SK-N-SH treated with all-trans-retinoic acid at 6 μM for 48 hours (cell line): Measurements from ENCODE around the gene MARCHF6.
"Not testable (repeated sequence)": the region's sequence is repeated elsewhere in the genome, so short reads cannot be mapped to it uniquely, and the experiment has no call there.

Experiments
- CREB5 ChIP-seq: fragments of 250-450 bp; sonication (Bioruptor Pico); IDR thresholded peaks from 2 replicates; pipeline ENCODE4 v1.5.1; 2020; ENCODE audit warnings: low read depth, mild to moderate bottlenecking, moderate library complexity
- CSRNP3 ChIP-seq: fragments of 250-450 bp; sonication (Bioruptor Pico); IDR thresholded peaks from 2 replicates; pipeline ENCODE4 v1.5.1; 2021; ENCODE audit warnings: mild to moderate bottlenecking, moderate library complexity
- PATZ1 ChIP-seq: fragments of 250-450 bp; sonication (Bioruptor Pico); IDR thresholded peaks from 2 replicates; pipeline ENCODE4 v1.8.0; 2020; ENCODE audit warnings: mild to moderate bottlenecking, moderate library complexity, borderline replicate concordance
- POU6F1 ChIP-seq: fragments of 250-450 bp; sonication (Bioruptor Pico); IDR thresholded peaks from 2 replicates; pipeline ENCODE4 v1.8.0; 2021; ENCODE audit warnings: low read depth, mild to moderate bottlenecking, moderate library complexity, borderline replicate concordance
- PPARA ChIP-seq: fragments of 250-450 bp; sonication (Bioruptor Pico); IDR thresholded peaks from 2 replicates; pipeline ENCODE4 v1.5.0; 2020; ENCODE audit warnings: mild to moderate bottlenecking, borderline replicate concordance
- RARB ChIP-seq: fragments of 250-450 bp; sonication (Bioruptor Pico); IDR thresholded peaks from 2 replicates; pipeline ENCODE4 v1.8.0; 2021; ENCODE audit warnings: mild to moderate bottlenecking, moderate library complexity
- TCF4 ChIP-seq: fragments of 250-450 bp; sonication (Bioruptor Pico); IDR thresholded peaks from 2 replicates; pipeline ENCODE4 v1.8.0; 2021; ENCODE audit warnings: mild to moderate bottlenecking, moderate library complexity, borderline replicate concordance
- TOX ChIP-seq: fragments of 250-450 bp; sonication (Bioruptor Pico); IDR thresholded peaks from 2 replicates; pipeline ENCODE4 v1.8.0; 2021; ENCODE audit warnings: mild to moderate bottlenecking, moderate library complexity, borderline replicate concordance
- TSHZ2 ChIP-seq: fragments of 250-450 bp; sonication (Bioruptor Pico); IDR thresholded peaks from 2 replicates; pipeline ENCODE4 v1.5.0; 2020; ENCODE audit warnings: mild to moderate bottlenecking, moderate library complexity
- ZFP30 ChIP-seq: fragments of 450-650 bp; formaldehyde crosslinking; IDR thresholded peaks from 2 replicates; pipeline ENCODE4 v1.5.0; 2022; ENCODE audit warnings: mild to moderate bottlenecking, moderate library complexity
- ZNF8 ChIP-seq: fragments of 450-650 bp; formaldehyde crosslinking; IDR thresholded peaks from 2 replicates; pipeline ENCODE4 v1.5.0; 2020; ENCODE audit warnings: mild to moderate bottlenecking, moderate library complexity

GRCh38 chr5:10392567-10393328 is 39.3 kb downstream of the MARCHF6 start:
- not testable (repeated sequence) for TF ChIP-seq CREB5 (CRISPR knock-in tag); ZNF8 (CRISPR knock-in tag); PATZ1 (CRISPR knock-in tag); POU6F1 (CRISPR knock-in tag); RARB; CSRNP3 (CRISPR knock-in tag); ZFP30 (CRISPR knock-in tag); TOX (CRISPR knock-in tag); TCF4 (CRISPR knock-in tag); PPARA (CRISPR knock-in tag); TSHZ2
